HG03039 (cell line): ENCODE measurements around the gene PLPPR4.
"Not testable (repeated sequence)": the region's sequence is repeated elsewhere in the genome, so short reads cannot be mapped to it uniquely, and the experiment has no call there.

ENCODE experiments used
- ATAC-seq: cut with Tn5 transposase; IDR thresholded peaks from one replicate; pipeline ENCODE4 v1.9.1; 2021; ENCODE audit warnings: mild to moderate bottlenecking, moderate library complexity; ENCODE audit not compliant: unreplicated experiment

PLPPR4 gene

DNA sequence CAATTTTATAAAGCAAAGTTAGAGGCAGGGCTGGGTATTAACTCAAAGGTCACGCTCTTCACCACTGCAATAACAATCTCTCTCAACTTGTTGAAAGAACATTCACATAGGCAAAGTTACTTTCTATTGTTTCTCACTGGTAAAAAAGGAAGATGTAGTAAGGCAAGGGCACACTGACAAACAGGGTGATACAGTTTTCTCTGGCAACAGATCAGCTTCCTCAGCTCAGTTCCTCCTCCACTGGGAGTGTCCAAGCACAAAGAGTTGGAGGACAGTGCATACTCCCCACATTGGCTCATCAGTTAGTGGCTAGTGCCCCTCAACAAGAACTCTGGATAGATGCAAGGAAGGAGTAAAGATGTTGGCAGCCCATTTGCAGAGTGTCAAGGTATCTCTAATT is 3.7 kb downstream of the PLPPR4 start:
- ATAC-seq: no peak

DNA sequence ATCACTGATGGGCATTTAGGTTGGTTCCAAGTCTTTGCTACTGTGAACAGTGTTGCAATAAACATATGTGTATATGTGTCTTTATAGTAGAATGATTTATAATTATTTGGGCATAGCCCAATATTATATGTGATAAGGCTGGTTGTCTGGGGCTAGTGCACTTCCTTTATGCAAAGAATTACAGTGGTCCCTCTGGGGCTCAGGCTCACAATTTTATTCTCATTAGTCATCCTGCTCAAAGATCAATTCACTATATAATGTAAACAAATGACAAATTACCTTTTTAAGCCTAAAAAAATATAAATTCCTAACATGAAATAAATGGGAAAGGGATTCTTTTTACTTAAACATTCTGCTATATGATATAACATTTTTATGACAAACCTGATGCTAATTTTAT is 5.0 kb downstream of the PLPPR4 start:
- no peak for ATAC-seq

DNA sequence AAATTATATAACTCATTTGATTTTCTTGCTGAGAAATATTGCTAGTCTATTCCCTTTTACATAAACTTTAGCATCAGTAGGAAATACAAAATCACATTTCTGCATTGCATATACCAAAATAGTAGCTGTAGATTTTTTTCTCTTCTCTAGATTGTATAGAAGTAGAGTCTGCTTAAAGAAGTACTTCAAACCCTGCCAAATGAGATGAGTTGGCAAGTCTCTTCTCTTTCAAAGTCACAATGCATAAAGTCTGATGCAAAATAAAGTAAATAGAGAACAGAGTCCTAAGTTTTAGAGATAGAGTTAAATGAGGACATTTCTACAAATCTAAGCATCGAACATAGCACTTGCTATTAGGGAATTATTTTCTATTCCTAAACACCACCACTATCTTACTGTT is 6.4 kb downstream of the PLPPR4 start:
- no peak for ATAC-seq

DNA sequence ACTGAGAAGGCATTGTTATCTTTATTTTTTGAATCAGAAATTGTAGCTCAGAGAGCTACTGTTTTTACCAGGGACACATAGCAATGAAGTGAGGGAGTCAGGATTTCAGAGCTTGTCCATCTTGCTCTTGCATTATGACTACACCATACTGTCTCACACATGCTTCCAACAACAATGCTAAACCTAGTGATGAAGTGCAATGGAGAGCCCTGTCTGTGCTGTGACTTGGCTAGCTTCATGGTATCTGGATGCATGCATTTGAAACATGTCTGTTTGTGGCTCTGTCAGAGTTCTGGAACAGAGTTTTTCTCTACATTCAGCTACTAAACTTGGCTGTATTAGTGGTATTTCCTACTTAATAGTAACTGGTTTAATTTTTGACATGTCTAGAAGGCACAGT is 7.0 kb downstream of the PLPPR4 start:
- no peak for ATAC-seq

DNA sequence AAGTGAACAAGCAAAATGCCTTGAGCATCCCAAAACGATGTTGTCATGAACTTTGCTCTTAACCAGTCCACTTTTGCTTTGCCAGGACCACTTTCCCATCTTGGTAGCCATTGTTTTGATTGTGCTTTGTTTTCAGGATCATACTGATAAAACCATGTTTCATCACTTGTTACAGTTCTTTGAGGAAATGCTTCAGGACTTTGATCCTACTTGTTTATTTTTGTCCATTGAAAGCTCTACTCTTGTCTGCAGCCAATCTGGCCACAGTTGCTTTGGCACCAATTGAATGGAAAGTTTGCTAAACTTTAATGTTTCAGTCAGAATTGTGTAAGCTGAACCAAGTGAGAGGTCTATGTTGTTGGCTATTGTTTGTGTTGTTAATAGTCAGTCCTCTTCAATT is 12.8 kb downstream of the PLPPR4 start:
- ATAC-seq: no peak

DNA sequence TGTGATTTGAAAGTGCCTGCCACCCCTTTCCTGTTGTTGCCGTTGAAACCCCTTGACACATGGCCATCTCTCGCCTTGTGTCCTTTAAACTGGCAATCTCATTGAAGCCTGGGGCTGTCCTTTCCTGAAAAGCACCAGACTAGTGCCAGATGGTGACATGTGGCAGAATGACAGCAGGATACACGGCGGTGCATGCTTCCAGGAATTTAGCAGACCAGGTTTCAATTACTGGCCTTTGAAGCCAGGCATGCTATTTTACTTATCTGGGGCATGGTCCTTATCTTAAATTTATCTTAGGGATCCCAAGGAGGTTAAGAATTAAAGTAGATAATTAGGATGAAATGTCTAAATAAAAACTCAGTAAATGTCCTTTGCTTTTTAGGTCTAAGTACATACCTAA is 15.2 kb downstream of the PLPPR4 start:
- ATAC-seq: no peak

DNA sequence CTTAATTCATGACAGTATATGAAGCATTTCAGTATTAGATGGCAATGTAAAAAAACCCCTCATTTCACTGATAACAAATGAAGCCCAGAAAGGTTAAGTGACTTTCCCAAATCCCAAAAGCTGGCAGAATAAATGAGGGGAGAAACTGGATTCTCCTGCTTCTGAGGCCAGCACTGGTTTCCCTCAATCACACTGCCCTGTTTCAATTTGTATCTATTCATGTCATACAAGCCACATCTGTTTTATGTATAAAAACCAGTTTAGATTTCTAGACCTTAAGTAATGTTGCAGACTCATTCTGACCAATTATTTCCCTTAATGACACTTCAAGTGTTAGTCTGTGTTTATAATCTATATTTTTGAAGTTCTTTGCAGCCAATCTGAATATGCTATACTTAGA is 16.8 kb downstream of the PLPPR4 start:
- no peak for ATAC-seq

DNA sequence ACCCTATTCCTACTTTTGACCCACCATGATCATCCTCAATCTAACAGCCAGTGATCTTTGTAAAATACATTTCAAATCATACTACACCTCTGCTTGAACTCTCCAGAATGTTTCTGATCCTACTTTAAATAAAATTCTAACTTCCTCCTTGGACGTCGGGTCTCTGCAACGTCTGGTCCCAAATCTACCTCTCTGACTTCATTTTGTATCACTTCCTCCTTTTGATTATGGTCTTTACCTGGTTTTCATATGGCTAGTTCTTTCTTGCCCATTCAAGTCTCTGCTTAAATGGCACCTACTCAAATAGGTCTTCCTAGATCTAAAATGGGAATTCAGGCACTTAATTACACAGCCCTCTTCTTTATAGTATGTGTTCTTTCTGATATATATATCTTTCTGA is 18.2 kb downstream of the PLPPR4 start:
- ATAC-seq: no peak

DNA sequence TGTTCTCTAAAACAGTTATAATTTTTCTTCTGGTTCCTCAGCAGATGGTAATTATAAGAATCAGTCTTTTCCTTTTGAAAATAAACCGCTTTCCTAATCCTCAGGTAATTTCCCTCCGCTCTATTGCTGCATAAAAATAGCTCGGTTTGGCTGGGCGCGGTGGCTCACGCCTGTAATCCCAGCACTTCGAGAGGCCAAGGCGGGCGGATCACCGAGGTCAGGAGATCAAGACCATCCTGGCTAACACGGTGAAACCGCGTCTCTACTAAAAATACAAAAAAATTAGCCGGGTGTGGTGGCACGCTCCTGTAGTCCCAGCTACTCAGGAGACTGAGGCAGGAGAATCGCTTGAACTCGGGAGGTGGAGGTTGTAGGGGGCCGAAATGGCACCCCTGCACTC is 19.2 kb downstream of the PLPPR4 start:
- ATAC-seq: not testable (repeated sequence)

DNA sequence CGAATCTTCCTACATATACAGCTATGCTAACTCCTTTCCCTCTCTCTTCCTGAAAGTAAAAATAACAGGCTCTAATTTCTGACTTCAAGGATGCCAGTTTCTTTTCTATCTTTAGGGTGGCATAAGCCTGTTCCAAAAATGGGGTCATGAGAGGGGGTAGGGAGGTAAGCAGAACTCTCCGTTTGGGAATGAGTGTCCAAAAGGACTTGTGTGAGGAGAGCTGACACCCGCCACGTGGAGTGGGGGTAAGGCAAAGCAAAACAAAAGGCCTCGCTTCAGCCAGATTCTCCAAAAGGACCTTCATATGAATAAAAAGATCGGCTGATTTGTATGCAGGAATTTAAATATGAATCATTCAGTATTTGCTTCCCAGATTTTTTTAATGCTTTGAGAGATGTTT is 28.6 kb downstream of the PLPPR4 start:
- no peak for ATAC-seq

DNA sequence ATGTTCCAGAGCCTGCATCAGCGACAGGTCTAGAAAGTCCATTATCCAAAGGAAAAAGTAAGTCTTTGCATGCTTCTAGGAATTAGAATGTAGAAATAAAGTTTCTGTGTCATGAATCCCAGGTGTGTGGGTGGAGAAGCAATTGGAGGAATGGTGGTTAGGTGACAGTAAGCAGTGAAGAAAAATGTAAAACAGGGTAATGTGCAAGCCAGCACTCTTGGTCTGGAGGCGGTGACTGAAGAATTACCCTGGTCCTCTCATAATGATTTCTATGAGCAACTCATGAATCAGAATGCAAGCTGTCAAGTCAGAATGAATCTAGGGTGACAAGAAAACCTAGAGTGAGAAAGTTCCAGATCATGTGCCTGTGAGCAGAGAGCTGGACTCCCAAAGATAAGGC is 33.6 kb downstream of the PLPPR4 start:
- no peak for ATAC-seq

DNA sequence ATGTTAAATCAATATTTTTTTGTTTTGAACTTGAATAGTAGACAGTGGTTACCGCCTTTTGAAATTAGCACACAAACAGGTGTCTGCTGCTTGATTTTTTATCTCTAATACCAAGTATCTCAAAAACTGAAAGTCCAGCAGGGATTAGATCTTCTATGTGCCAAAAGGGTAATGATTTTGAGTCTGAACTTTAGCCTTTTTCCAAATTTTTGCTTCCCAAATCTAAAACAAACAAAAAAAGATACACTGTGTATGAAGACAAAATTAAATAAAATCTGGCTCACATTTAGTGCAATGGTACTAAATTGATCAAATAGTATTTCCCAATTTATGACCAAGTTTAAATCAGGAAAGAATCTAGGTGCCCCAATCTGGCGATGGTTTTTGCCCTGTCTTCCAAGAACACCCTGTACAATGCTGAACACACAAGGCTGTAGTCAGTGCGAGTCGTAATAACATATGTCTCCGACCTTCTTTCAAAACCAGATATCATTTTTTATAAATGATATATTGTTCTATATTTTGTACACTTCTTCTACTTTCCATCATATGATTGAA is 40.5 kb downstream of the PLPPR4 start:
- no peak for ATAC-seq

DNA sequence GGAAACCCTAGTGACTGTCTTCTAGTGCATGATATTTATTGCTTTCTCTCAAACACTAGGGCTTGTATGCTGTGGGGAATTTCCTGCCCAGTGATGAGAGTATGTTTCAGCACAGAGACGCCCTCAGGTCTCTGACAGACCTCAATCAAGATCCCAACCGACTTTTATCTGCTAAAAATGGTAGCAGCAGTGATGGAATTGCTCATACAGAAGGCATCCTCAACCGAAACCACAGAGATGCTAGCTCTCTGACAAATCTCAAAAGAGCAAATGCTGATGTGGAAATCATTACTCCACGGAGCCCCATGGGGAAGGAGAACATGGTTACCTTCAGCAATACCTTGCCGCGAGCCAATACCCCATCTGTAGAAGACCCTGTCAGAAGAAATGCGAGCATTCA is 41.3 kb downstream of the PLPPR4 start:
- ATAC-seq: no peak

DNA sequence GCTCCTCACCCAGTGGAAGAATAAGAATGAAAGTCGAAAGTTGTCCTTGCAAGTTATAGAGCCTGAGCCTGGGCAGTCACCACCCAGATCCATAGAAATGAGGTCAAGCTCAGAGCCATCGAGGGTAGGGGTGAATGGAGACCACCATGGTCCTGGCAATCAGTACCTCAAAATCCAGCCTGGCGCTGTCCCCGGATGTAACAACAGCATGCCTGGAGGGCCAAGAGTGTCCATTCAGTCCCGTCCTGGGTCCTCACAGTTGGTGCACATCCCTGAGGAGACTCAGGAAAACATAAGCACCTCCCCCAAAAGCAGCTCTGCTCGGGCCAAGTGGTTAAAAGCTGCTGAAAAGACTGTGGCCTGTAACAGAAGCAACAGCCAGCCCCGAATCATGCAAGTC is 41.8 kb downstream of the PLPPR4 start:
- no peak for ATAC-seq

DNA sequence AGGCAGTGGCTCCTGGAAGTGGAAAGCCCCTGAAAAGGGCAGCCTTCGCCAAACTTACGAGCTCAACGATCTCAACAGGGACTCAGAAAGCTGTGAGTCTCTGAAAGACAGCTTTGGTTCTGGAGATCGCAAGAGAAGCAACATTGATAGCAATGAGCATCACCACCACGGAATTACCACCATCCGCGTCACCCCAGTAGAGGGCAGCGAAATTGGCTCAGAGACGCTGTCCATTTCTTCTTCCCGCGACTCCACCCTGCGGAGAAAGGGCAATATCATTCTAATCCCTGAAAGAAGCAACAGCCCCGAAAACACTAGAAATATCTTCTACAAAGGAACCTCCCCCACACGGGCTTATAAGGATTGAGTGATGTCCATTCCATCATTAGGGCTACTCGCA is 42.4 kb downstream of the PLPPR4 start:
- no peak for ATAC-seq

DNA sequence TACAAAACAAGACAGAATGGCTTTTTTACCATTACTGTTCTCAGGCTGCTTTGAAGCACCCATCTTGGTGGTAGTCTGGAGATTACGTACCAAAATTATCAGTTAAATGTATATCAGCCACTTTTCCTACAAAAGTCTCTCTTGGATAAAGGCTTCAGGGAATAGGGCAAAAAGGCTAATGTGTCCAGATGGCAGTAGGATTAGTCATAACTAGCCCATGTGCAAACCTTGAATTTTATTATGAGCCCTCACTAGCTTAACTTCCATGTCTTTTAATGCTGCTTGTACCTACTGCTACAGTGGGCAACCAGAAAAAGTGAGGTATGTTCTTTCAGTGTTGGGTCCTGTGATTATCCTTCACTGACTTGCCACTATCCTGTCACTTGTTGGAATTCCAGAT is 51.0 kb downstream of the PLPPR4 start:
- no peak for ATAC-seq

DNA sequence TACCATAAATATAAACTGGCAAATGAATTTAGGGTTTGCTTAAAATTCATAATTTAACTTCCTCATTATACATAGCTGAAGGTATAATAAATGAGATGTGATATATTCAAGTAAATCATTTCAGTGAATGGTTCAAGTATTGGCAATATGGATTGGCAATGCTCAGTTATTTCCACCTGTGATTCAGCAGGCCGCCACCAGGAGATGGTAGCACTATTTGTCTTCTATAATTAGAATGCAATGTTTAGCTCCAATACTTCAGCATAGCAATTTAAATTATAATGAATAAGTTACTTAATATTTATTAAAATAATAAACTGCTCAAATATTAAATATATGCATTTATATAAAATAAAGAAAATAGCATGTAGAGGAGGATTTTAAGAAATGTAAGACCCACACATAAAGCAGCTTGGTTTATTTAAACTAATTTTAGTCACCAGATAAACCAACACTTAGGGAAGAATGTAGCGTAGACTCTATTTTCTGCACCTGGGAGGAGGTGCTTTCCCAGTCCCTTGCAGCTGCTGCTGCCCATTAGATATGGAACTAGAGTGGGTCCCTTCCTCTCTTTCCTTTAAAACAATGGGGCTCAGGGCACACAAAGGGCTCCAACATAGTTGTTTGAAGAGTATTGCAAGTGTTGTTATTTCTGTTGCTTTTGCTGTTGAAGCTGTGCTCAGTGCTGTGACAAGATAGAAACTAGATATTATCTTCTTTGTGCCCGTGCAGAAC is 62.1 kb downstream of the PLPPR4 start:
- ATAC-seq: no peak

DNA sequence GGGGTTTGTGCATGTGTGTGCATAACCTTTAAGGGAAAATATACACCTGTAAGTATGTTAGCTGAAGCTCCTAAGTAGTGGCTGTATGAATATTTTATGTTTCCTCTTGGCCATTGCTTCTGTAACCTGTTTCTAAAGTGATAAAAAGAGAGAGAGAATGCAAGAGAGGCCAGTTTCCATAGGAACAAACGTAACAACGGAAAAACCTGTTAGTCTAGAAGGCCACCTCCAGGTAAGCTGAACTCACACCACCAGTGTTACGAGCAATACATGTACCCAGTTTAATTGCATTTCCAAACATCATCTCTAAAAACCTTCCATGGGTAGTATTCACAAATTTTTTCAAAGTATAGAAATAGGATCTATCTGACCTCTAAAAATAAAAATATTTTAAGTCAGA is 63.1 kb downstream of the PLPPR4 start:
- ATAC-seq: no peak

DNA sequence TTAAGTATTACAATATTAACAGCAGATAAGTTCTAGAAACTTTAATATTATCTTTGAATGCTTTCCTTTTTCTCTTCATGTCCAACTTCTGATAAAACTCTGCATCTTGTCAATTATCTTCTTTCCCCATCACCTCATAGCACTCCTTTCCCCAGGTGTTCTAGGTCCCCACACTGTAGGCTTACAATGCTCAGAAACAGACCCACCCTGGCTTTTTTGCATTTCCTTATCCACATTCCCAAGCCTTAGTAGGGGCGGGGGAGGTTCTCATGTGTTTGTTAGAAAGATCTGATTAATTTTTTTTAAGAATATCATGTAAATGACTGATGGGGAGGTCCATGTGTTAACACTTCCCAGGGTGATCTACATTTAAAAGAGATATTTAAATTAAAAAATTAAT is 63.9 kb downstream of the PLPPR4 start:
- no peak for ATAC-seq

DNA sequence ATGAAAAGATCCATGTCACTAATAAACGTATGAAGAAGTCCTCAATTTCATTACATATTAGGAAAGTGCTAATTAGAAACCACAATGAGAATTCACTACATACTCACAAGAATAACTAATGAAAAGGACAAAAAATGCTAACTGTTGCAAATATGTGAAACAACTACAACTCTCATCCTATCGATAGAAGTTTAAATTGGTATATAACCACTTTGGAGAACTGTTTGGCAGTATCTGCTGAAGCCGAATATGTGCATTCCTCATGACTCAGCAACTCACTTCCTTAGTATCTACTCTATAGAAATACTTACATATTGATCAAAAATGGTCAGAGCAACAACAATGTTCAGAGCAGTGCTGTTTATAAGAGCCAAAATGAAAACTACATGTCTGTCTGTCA is 66.8 kb downstream of the PLPPR4 start:
- ATAC-seq: no peak

DNA sequence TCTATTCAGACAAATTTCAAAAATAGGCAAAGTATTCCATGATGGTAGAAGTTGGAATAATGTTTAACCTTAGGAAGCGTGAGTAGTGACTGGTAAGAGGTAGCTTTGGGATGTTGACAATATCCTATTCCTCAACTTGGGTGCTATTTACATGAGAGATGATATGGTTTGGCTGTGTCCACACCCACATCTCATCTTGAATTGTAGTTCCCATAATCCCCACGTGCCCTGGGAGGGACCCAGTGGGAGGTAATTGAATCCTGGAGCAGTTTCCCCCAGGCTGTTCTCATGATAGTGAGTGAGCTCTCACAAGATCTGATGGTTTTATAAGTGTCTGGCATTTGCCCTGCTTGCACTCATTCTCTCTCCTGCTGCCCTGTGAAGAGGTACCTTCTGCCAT is 67.3 kb downstream of the PLPPR4 start:
- no peak for ATAC-seq

DNA sequence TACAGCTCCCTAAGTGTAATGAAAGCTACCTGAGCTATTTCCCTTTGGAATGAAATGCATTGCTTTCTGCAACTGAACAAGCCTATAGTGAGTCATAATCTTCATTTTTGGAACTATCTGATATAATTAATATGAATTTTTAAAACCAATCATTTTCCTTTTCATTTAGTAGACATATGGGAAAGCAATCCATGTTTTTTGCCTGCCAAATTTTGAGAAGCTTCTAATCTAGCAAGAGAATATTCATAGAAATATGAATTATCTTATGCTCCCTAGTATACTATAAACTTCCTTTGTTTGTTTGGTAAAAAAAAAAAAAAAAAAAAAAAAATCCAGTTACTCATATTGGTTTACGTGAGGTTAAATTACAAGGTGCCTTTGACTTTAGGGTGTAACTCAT is 68.3 kb downstream of the PLPPR4 start:
- ATAC-seq: no peak

DNA sequence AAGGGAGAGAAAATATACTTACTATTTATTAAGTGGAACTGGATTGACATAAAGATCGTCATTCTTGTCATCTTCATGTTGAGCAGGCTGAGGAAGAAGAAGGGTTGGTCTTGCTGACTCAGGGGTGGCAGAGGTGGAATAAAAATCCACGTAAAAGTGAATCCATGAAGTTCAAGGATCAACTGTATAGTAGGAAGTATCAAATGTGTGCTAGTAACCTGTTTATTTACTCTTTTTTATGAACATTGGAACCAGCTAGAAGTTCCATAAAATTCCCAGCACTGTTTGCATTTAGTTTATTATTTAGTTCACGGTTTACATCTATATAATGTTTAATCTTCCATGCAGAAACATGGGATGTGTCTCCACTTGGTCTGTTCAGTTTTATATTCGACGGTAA is 70.7 kb downstream of the PLPPR4 start:
- no peak for ATAC-seq
